Coronary artery (tissue), 2 donors: Measurements from ENCODE around the gene EME1.
"Not testable (repeated sequence)": the region's sequence is repeated elsewhere in the genome, so short reads cannot be mapped to it uniquely, and the experiment has no call there.

Source experiments
- DNase-seq: peaks from one replicate; pipeline ENCODE4 v3.0.0-alpha.2; 2017; ENCODE audit warnings: low spot score
- H3K27ac ChIP-seq, 2 donors: fragments of 200-600 bp; sonication (generic); one replicate each; pipeline ENCODE4 v1.5.1; 2016 to 2019
- H3K4me3 ChIP-seq: fragments of 200-600 bp; sonication (generic); 2 replicates; pipeline ENCODE4 v1.5.1; 2016; ENCODE audit warnings: mild to moderate bottlenecking, moderate library complexity
- TF ChIP-seq, protein P1 (sequence below): fragments of 200-600 bp; sonication (generic); IDR thresholded peaks from one replicate; pipeline ENCODE4 v1.5.1; 2019; ENCODE audit warnings: antibody characterized with exemption

The EME1 gene

DNA sequence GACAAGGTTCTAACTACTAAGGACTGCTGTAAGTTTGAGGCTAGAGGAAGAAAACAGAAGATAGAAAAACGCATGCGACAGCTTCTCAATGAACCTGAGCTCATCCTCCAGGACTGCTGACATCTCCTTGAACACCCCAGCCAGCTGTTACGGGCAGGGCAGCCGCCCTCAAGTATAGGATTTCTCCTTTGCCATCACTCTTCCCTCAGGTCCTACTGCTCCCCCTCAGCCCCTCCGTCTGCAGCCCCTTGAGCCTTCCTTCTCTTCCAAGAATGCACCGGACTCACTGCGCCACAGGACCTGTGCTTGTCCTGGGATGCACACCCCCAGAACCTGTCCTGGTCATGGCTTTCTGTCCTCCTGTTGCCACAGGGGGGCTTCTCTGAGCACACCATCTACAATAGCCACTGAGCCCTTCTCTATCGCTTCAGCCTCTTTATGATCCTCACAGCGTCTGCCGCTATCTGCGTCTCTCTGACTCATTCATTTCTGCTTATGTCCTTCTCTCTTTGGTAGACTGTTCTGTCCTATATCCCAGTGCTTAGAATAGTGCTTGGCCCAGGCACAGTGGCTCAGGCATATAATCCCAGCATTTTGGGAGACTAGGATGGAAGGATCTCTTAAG lies 42.8 kb upstream of the EME1 start:
- TF ChIP-seq, protein P1, sequence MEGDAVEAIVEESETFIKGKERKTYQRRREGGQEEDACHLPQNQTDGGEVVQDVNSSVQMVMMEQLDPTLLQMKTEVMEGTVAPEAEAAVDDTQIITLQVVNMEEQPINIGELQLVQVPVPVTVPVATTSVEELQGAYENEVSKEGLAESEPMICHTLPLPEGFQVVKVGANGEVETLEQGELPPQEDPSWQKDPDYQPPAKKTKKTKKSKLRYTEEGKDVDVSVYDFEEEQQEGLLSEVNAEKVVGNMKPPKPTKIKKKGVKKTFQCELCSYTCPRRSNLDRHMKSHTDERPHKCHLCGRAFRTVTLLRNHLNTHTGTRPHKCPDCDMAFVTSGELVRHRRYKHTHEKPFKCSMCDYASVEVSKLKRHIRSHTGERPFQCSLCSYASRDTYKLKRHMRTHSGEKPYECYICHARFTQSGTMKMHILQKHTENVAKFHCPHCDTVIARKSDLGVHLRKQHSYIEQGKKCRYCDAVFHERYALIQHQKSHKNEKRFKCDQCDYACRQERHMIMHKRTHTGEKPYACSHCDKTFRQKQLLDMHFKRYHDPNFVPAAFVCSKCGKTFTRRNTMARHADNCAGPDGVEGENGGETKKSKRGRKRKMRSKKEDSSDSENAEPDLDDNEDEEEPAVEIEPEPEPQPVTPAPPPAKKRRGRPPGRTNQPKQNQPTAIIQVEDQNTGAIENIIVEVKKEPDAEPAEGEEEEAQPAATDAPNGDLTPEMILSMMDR = no peak
- H3K27ac ChIP-seq = no peak overlapping the region

DNA sequence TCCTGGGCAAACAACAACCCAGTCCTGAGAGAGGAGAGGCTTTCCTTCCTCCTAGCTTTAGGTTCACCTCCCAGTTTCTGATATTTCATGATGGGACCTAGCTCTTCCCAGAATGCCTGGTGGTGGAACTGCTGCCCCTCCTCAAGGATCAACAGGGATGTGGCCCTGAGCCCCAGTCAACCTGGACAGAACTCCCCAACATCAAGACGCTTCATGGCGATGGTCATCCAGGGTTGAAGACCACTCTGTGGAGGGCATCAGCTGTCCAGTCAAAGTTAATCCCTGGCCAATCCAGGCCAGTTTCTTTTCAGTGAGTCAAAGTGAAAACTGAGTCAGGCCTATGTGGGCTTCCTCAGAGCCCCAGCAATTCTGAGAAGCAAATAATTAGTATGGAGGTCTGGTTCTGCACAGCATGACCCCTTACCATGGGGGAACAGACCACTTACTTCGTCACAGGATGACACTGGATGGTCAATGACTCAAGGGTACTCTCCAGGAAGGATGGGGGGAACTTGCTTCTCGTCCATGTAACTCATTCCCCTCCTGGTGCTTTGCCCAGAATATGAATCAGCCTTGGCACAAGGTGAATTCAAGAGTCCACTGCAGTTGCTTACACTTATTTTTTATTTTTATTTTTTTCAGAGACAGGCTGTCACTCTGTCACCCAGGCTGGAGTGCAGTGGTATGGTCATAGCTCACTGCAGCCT lies 41.8 kb upstream of the EME1 start:
- no peak overlapping the region for H3K27ac ChIP-seq
- no peak for DNase-seq
- TF ChIP-seq, protein P1 = no peak

More for the DNA sequence above, 42.8 kb upstream of the EME1 start:
- no peak for DNase-seq
- H3K4me3 ChIP-seq = no peak overlapping the region

DNA sequence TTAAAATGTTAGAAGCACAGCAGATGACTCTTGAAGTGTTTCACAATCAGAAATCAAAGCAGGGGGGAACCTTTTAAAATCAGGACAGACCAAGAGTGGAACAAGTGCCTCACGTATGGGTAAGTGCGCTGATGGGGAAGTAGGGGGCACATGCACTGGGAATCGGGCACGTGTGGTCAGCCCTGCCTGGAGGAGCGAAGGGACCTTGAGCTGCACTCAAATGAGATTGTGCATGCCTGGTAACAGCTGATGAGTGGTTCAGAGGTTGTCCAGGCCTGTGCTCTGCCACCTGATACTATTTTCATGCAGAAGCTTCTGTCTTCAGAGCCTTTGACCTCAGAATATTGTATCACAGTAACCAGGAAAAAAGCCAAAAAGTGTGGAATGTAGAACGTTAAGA lies 40.8 kb upstream of the EME1 start:
- DNase-seq = no peak
- H3K4me3 ChIP-seq = no peak overlapping the region
- no peak overlapping the region for H3K27ac ChIP-seq
- TF ChIP-seq, protein P1 = no peak

More for the DNA sequence above, 41.8 kb upstream of the EME1 start:
- no peak overlapping the region for H3K4me3 ChIP-seq

DNA sequence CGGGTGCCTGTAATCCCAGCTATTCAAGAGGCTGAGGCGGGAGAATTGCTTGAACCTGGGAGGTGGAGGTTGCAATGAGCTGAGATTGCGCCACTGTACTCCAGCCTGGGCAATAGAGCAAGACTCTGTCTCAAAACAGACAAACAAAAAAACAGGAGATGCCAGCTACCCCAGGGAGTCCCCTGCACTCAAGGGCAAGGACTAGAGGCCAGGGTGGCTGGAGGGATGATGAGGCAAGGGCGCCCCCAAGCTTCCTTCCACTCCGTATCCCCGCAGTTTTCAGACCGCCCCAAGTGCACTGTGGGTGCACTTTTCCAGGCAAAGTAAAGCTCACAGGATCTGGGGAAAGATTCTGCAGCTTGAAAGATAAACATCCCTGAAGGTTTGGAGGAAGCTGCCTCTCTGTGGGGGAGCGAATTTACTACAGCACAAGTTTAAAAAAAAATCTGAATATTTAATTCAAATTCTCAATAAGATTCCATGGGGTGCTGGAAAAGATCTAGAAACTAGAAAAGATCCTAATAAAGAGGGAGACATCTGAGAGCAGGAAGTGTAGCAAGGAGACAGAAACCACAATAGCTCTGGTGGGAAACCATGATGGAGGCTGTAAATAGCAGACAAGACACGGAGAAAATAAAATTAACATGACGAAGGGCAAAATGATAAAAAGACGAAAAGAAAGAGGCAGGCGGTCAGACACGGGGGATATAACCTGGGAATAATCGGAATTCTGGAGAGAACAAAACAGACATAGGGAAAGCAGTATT lies 39.6 kb upstream of the EME1 start:
- not testable (repeated sequence) for H3K4me3 ChIP-seq, H3K27ac ChIP-seq, DNase-seq

DNA sequence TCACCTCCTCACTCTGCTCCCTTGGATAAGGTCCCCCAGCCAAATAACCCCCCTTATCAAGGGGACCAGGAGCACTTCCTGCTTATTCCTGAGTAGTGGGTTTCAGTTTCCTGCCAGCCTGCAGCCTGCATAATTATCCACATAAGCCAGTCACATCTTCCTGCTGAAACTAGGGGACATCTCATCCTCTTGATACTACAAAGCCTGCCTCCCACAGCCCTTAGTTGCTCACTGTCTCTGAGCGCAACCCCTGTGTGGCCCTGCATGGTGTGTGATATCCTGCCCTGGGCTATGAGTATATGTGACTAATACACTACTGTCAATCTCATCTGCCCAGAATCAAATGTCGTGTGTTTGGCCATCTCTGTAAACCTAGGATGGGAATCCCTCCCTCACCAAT lies 35.1 kb upstream of the EME1 start:
- TF ChIP-seq, protein P1 = no peak
- no peak for DNase-seq
- H3K27ac ChIP-seq = no peak overlapping the region
- no peak overlapping the region for H3K4me3 ChIP-seq

DNA sequence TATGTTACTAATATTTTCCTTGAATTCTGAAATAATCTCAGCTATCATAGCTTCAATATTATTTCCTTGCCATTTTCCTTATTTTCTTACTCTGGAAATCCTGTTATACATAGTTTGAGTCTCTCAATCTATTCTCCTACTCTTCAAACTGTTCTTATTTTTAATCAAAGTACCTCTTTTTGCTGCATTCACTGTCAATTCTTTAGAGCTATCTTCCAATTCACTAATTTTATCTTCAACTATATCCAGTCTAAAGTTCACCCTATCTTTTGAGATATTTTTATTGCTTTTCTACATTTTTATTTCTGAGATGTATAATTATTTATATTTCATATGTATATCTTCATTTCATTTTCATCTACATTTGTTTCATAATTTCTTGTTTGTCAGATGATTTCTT lies 34.4 kb upstream of the EME1 start:
- TF ChIP-seq, protein P1 = no peak
- no peak for DNase-seq

DNA sequence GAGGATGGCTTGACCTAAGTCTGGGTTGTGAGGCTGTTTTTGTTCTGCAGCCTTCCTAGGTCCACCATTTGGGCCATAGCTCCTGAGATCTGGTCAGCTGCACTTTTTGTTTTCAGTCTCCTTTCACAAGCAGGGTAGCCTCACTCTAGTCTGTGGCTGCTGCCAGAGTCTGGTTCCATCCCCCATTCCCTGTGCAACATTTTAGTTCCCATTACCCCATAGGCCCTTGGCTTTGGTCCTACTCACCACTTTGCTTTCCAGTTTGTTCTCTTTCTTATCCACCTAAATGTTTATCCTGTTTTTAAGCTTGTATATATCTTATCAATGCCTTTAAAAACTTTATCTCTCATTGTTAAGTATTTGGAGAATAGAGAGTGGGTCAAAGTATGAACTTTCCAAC lies 33.6 kb upstream of the EME1 start:
- Histone ChIP-seq H3K4me3 (no peak overlapping the region), H3K27ac (no peak overlapping the region)
- no peak for DNase-seq
- TF ChIP-seq, protein P1 = no peak

More for the DNA sequence above, 34.4 kb upstream of the EME1 start:
- H3K27ac ChIP-seq = no peak overlapping the region
- H3K4me3 ChIP-seq = no peak overlapping the region
